Measurements from ENCODE around the gene CRBN. TPM values are rescaled to one million over a fixed set of nuclear protein-coding genes. Genes with fewer than 3 reads are reported as not detected.
A peak's percentile ranks its signal among the peaks of the same experiment; 100 is the strongest.

The CRBN gene
- total and polyA plus RNA-seq, 2 of the 13 experiments (the other 11 are each of a cell fraction or from before 2014, with no cell fraction given), result 30.8 to 36.1 TPM

GRCh38 chr3:3196148-3196861 is 16.8 kb upstream of the CRBN start:
- peak; percentile 75 for FAIRE-seq
- intact Hi-C loops (cut with micrococcal nuclease; ENCODE audit: unreplicated experiment), result loop anchor here (1.0 kb wide), 2 partner anchors 802 to 1094 kb away; no protein-coding TSS in a partner anchor
- CTCF ChIA-PET (ENCODE audit: low intra/inter-chr PET ratio, low total read pairs), result interaction anchor here (0.9 to 2.3 kb wide), 2 partner anchors 802 to 1094 kb away, joined by 4 to 9 read pairs; no protein-coding TSS in a partner anchor

DNA sequence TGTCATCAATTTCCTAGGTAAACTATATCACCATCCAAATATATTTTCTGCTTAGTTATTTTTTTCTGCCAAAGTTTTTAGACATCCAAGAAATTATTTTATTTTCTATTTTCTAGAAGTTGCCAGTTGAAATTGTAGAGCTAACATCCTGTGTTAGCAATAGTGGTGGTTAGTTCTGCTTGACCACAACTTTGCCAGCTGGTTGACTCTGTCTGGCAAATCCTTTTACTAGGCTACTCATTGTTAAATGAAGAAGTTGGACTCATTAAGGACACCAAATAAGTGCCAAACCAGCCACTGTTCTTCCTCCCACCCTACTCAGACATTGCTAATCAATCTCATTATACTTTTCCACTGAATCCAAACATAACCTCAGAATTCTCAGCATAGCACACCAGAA is 15.4 kb upstream of the CRBN start:
- H3K4me3 ChIP-seq (replicated peaks in 1 of 3; ENCODE audit: insufficient read depth in 1 of 3, low read depth in 2 of 3, low read length in 3 of 3), result no peak overlapping the region
- in situ Hi-C loops (cut with HindIII; ENCODE audit: extremely low pct_ligation_motif_present, low pct_unique_long_range_greater_than_20kb) (loop anchor here (5.0 kb wide), 1 partner anchor 1097 kb away; no protein-coding TSS in a partner anchor), intact Hi-C loops (cut with micrococcal nuclease; ENCODE audit: unreplicated experiment) (no loop called here)
- H3K9me3 ChIP-seq (ENCODE audit: low read length), result no peaks in the 10 kb centered on the region
- H4K20me1 ChIP-seq (ENCODE audit: insufficient read depth, low read length), result no peaks in the 10 kb centered on the region
- CTCF ChIA-PET (ENCODE audit: low intra/inter-chr PET ratio, low total read pairs), result interaction anchor here (2.3 kb wide), 1 partner anchor 1095 kb away, joined by 9 read pairs; no protein-coding TSS in a partner anchor
- no peaks in the 10 kb centered on the region for H3K79me2 ChIP-seq (ENCODE audit: insufficient read depth, low read length)
- H3K36me3 ChIP-seq (replicated peaks in 1 of 2; ENCODE audit: control insufficient read depth in 1 of 2, insufficient read depth in 2 of 2, low read length in 2 of 2), result no peaks in the 10 kb centered on the region
- no peak overlapping the region for H3K9ac ChIP-seq (ENCODE audit: insufficient read depth, low read depth, low read length)
- ATAC-seq, result no peak
- DNase-seq (ENCODE audit: low spot score), result no peak
- no peak overlapping the region for H3K27ac ChIP-seq (ENCODE audit: extremely low read length, insufficient read depth, low read length)
- H3K27me3 ChIP-seq (ENCODE audit: control insufficient read depth in 1 of 2, insufficient read depth in 2 of 2, low read length in 2 of 2), result no peaks in the 10 kb centered on the region; a peak in 1 of 5 replicates
- no peak overlapping the region for H2AFZ ChIP-seq (ENCODE audit: low read length)
- POLR2A ChIA-PET, result no interaction called here
- no peak for FAIRE-seq
- no TSS peak for BruUV-seq (replicated peaks)
- no peaks in the 10 kb centered on the region for H3K4me1 ChIP-seq (ENCODE audit: insufficient read depth, low read length)
- no peak overlapping the region for H3K4me2 ChIP-seq (ENCODE audit: low read depth, low read length)
- TF ChIP-seq ZNF547 (CRISPR knock-in tag; IDR thresholded peaks at IDR 0.05), result no peak
- TF ChIP-seq ARID5B (CRISPR knock-in tag; IDR thresholded peaks at IDR 0.05), result no peak

More at GRCh38 chr3:3196148-3196861, 16.8 kb upstream of the CRBN start:
- POLR2A ChIA-PET, result no interaction called here
- H3K27me3 ChIP-seq (ENCODE audit: control insufficient read depth in 1 of 2, insufficient read depth in 2 of 2, low read length in 2 of 2), result no peaks in the 10 kb centered on the region; a peak in 1 of 5 replicates
- peak; percentile 74 for ATAC-seq
- DNase-seq (ENCODE audit: low spot score), result no peak
- no peak overlapping the region for H3K27ac ChIP-seq (ENCODE audit: extremely low read length, insufficient read depth, low read length)
- no peaks in the 10 kb centered on the region for H3K36me3 ChIP-seq (replicated peaks in 1 of 2; ENCODE audit: control insufficient read depth in 1 of 2, insufficient read depth in 2 of 2, low read length in 2 of 2)
- no peaks in the 10 kb centered on the region for H3K4me1 ChIP-seq (ENCODE audit: insufficient read depth, low read length)
- WGBS (ENCODE audit: low lambda C conversion rate), result 31% methylated on average over 6 of the region's 6 CpGs
- no peak overlapping the region for H3K4me3 ChIP-seq (replicated peaks in 1 of 3; ENCODE audit: insufficient read depth in 1 of 3, low read depth in 2 of 3, low read length in 3 of 3)
- H2AFZ ChIP-seq (ENCODE audit: low read length), result no peak overlapping the region
- H3K9ac ChIP-seq (ENCODE audit: insufficient read depth, low read depth, low read length), result no peak overlapping the region
- H4K20me1 ChIP-seq (ENCODE audit: insufficient read depth, low read length), result no peaks in the 10 kb centered on the region
- H3K4me2 ChIP-seq (ENCODE audit: low read depth, low read length), result no peak overlapping the region
- in situ Hi-C loops (cut with HindIII; ENCODE audit: extremely low pct_ligation_motif_present, low pct_unique_long_range_greater_than_20kb), result loop anchor here (5.0 kb wide), 1 partner anchor 1096 kb away; no protein-coding TSS in a partner anchor
- TF ChIP-seq ZNF672 (CRISPR knock-in tag; IDR thresholded peaks at IDR 0.05) (no peak), ZBTB7A (CRISPR knock-in tag; IDR thresholded peaks at IDR 0.05) (no peak), KDM6A (CRISPR knock-in tag; IDR thresholded peaks at IDR 0.05; ENCODE audit: low read depth) (no peak), SMC3 (IDR thresholded peaks at IDR 0.05; ENCODE audit: low read length) (peak; percentile 23; the same call in 1 of the 2 replicates), STAG1 (CRISPR knock-in tag; IDR thresholded peaks at IDR 0.05) (peak; percentile 60)
- TF ChIP-seq, protein P1, sequence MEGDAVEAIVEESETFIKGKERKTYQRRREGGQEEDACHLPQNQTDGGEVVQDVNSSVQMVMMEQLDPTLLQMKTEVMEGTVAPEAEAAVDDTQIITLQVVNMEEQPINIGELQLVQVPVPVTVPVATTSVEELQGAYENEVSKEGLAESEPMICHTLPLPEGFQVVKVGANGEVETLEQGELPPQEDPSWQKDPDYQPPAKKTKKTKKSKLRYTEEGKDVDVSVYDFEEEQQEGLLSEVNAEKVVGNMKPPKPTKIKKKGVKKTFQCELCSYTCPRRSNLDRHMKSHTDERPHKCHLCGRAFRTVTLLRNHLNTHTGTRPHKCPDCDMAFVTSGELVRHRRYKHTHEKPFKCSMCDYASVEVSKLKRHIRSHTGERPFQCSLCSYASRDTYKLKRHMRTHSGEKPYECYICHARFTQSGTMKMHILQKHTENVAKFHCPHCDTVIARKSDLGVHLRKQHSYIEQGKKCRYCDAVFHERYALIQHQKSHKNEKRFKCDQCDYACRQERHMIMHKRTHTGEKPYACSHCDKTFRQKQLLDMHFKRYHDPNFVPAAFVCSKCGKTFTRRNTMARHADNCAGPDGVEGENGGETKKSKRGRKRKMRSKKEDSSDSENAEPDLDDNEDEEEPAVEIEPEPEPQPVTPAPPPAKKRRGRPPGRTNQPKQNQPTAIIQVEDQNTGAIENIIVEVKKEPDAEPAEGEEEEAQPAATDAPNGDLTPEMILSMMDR (CRISPR knock-in tag; IDR thresholded peaks at IDR 0.05), result peak; percentile 50
- BruUV-seq (replicated peaks), result no TSS peak
- no peaks in the 10 kb centered on the region for H3K79me2 ChIP-seq (ENCODE audit: insufficient read depth, low read length)
- no peaks in the 10 kb centered on the region for H3K9me3 ChIP-seq (ENCODE audit: low read length)

All from HepG2 (cell line).